Measurements from ENCODE around the gene PARP6. TPM values are rescaled to one million over a fixed set of nuclear protein-coding genes. Genes with fewer than 3 reads are reported as not detected.

Gene PARP6
- total RNA-seq, 1 donor from 2014 or later = 45.7 TPM

GRCh38 chr15:72249142-72249810, 23.1 kb downstream of the PARP6 start:
- no peak for TF ChIP-seq CTCF (IDR thresholded peaks at IDR 0.05; ENCODE audit: insufficient read depth, low read length, poor library complexity, severe bottlenecking)
- H3K4me3 ChIP-seq (ENCODE audit: low read depth, low read length) = no peak overlapping the region
- DNase-seq (ENCODE audit: low read depth) = no peak
- peaks cover 1% of the 10 kb centered on the region for H3K36me3 ChIP-seq (ENCODE audit: control insufficient read depth, insufficient read depth, low read length)
- H3K27me3 ChIP-seq (ENCODE audit: control insufficient read depth, insufficient read depth, low read length) = no peaks in the 10 kb centered on the region

GRCh38 chr15:72248514-72248913, 23.8 kb downstream of the PARP6 start:
- Histone ChIP-seq H3K27me3 (ENCODE audit: control insufficient read depth, insufficient read depth, low read length) (no peaks in the 10 kb centered on the region), H3K4me3 (ENCODE audit: low read depth, low read length) (no peak overlapping the region), H3K36me3 (ENCODE audit: control insufficient read depth, insufficient read depth, low read length) (peaks cover 1% of the 10 kb centered on the region)
- DNase-seq (ENCODE audit: low read depth) = no peak
- TF ChIP-seq CTCF (IDR thresholded peaks at IDR 0.05; ENCODE audit: insufficient read depth, low read length, poor library complexity, severe bottlenecking) = no peak

- Histone ChIP-seq H3K27me3 (ENCODE audit: control insufficient read depth, insufficient read depth, low read length) (no peaks in the 10 kb centered on the region), H3K36me3 (ENCODE audit: control insufficient read depth, insufficient read depth, low read length) (no peaks in the 10 kb centered on the region), H3K4me3 (ENCODE audit: low read depth, low read length) (no peak overlapping the region)
- no peak for TF ChIP-seq CTCF (IDR thresholded peaks at IDR 0.05; ENCODE audit: insufficient read depth, low read length, poor library complexity, severe bottlenecking)
- no peak for DNase-seq (ENCODE audit: low read depth)
Observed at GRCh38 chr15:72242775-72243370, 29.5 kb downstream of the PARP6 start.

GRCh38 chr15:72239652-72240051, 32.7 kb downstream of the PARP6 start:
- no peaks in the 10 kb centered on the region for H3K27me3 ChIP-seq (ENCODE audit: control insufficient read depth, insufficient read depth, low read length)
- H3K4me3 ChIP-seq (ENCODE audit: low read depth, low read length) = no peak overlapping the region
- no peak for TF ChIP-seq CTCF (IDR thresholded peaks at IDR 0.05; ENCODE audit: insufficient read depth, low read length, poor library complexity, severe bottlenecking)
- no peaks in the 10 kb centered on the region for H3K36me3 ChIP-seq (ENCODE audit: control insufficient read depth, insufficient read depth, low read length)
- DNase-seq (ENCODE audit: low read depth) = no peak

- no peak for DNase-seq (ENCODE audit: low read depth)
- no peak for TF ChIP-seq CTCF (IDR thresholded peaks at IDR 0.05; ENCODE audit: insufficient read depth, low read length, poor library complexity, severe bottlenecking)
- Histone ChIP-seq H3K4me3 (ENCODE audit: low read depth, low read length) (no peak overlapping the region), H3K27me3 (ENCODE audit: control insufficient read depth, insufficient read depth, low read length) (no peaks in the 10 kb centered on the region), H3K36me3 (ENCODE audit: control insufficient read depth, insufficient read depth, low read length) (no peaks in the 10 kb centered on the region)
Observed at GRCh38 chr15:72238586-72238985, 33.8 kb downstream of the PARP6 start.

GRCh38 chr15:72237853-72238224, 34.5 kb downstream of the PARP6 start:
- Histone ChIP-seq H3K36me3 (ENCODE audit: control insufficient read depth, insufficient read depth, low read length) (no peaks in the 10 kb centered on the region), H3K27me3 (ENCODE audit: control insufficient read depth, insufficient read depth, low read length) (no peaks in the 10 kb centered on the region)
- DNase-seq (ENCODE audit: low read depth) = no peak

More at GRCh38 chr15:72237853-72238224, 34.5 kb downstream of the PARP6 start:
- no peak overlapping the region for H3K4me3 ChIP-seq (ENCODE audit: low read depth, low read length)
- TF ChIP-seq CTCF (IDR thresholded peaks at IDR 0.05; ENCODE audit: insufficient read depth, low read length, poor library complexity, severe bottlenecking) = no peak

Data from kidney epithelial cell (primary cell).